KOPT-K1 (cell line): ENCODE data around the gene CALML4.
"Not testable (repeated sequence)": the region's sequence is repeated elsewhere in the genome, so short reads cannot be mapped to it uniquely, and the experiment has no call there.

Source experiments
- H3K27ac ChIP-seq: fragments of 200-600 bp; sonication (generic); 2 replicates; pipeline ENCODE4 v1.5.1; 2016; ENCODE audit warnings: antibody characterized with exemption, mild to moderate bottlenecking, low read depth, low read length; ENCODE audit not compliant: poor library complexity, severe bottlenecking
- H3K36me3 ChIP-seq: fragments of 200-600 bp; sonication (generic); 2 replicates; pipeline ENCODE4 v1.5.1; 2017; ENCODE audit warnings: antibody characterized with exemption, mild to moderate bottlenecking, low read length, moderate library complexity; ENCODE audit not compliant: insufficient read depth
- H3K9me3 ChIP-seq: fragments of 200-600 bp; sonication (generic); 2 replicates; pipeline ENCODE4 v1.5.1; 2017; ENCODE audit warnings: antibody characterized with exemption, low read length, mild to moderate bottlenecking; ENCODE audit not compliant: insufficient read depth, poor library complexity, severe bottlenecking

The CALML4 gene

DNA sequence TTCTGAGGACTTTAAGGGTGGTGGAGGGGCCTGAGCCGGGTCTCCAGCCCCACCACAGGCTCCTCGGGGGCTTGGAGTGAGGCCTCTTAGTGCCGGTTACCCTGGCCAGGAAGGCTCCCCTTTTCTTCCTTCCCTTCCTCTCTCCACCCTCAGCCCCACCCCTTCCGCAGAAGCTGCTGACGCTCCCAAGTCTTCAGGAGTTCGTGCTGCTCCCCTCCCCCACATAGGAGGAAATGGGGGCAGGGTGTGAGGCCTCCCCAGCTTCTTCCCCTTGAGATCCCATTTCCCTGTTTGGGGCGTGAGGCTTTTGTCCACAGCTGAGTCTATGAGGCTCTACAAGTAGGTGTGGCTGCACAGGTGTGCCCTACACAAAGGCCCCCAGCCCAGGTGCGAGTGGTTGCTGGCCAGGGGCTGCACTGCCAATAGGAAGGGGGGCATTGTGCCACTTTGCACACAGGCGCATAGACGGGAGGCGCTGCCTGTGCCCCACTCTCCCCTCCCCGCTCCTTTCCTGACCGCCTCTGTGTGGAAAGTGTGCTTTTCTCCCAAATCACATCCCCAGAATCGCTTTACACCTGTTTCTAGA lies 915 bp upstream of the CALML4 start:
- H3K27ac ChIP-seq = no peak overlapping the region
- H3K36me3 ChIP-seq = peaks cover 48% of the 10 kb centered on the region; the same call in 1 of the 2 replicates
- H3K9me3 ChIP-seq = no peaks in the 10 kb centered on the region

DNA sequence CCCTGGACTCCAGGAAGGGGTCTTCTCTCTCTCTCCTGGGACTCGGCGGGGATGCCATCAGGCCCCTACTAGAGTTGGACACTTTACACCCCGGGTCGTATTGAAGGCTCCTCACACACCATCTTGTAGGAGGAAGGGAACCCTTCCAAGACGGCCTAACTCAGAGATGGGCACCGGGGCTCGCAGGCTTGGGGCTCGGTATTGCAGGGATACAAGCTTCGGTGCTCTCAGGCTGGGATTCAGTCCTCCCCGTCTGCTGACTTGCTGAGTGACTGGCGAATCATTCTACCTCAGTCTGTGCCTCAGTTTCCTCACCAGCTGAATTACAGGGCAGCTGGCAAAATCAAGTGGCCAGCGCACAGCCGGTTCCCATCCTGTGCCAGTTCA lies 419 bp upstream of the CALML4 start:
- H3K27ac ChIP-seq = no peak overlapping the region
- H3K9me3 ChIP-seq = no peaks in the 10 kb centered on the region
- peaks cover 43% of the 10 kb centered on the region; the same call in 1 of the 2 replicates for H3K36me3 ChIP-seq

DNA sequence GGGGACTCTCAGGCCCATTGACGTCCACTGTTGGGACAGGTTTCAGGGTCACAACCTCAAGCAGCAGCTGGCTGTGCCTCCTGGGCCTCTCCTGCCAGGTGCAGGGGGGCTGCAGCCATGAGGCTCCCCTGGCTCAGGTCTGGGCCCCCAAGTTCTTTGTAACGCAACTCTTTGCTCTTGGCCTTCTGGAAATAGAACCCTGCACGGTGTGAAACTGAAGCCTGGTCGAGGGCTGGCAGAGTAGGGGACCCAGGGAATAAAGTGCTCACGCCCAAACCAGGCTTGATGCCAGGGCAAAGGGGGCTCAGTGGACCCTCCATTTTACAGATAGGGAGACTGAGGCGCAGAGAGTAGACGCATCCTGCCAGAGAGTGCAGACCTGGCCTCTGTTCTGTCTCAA lies 771 bp downstream of the CALML4 start:
- Histone ChIP-seq H3K9me3 (no peaks in the 10 kb centered on the region), H3K27ac (no peak overlapping the region), H3K36me3 (peaks cover 36% of the 10 kb centered on the region; the same call in 1 of the 2 replicates)

DNA sequence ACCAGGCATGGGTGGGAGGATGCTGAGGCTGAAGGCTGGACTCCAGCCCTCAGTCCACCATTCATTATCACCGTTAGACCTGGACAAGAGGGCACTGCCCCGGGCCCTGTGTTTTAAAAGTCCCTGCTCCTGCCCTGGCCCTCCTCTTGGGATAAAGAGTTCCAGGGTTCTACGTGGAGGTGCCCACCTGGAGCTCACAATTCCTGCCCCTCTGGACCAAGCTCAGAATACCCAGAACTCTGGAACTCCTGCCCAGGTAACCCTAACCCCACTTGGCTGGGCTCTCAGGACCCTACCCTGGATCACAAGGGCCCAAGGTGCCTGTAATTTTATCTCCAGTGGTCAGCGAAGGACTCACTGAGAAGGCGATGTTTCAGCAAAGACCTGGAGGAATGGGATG lies 1.2 kb downstream of the CALML4 start:
- H3K36me3 ChIP-seq = peaks cover 34% of the 10 kb centered on the region; the same call in 1 of the 2 replicates
- no peaks in the 10 kb centered on the region for H3K9me3 ChIP-seq
- no peak overlapping the region for H3K27ac ChIP-seq

DNA sequence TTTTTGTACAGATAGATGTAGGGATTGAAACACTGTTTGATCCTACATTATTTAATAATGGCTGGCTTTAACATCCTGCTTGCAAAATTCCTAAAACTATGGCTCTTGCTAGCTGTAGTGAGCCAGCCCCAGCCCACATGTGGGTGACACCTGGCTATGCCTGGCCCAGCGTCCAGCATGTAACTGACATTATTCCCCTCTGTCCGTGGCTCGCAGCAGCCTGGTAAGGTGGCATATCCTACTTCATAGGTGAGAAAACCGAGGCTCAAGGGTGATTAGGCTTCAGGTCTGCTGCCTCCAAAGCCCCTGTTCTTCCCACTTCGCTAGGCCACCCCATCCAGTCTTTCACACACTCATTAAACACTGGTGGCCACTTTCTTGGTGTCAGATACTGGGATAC lies 1.6 kb downstream of the CALML4 start:
- no peak overlapping the region for H3K27ac ChIP-seq
- no peaks in the 10 kb centered on the region for H3K9me3 ChIP-seq
- H3K36me3 ChIP-seq = peaks cover 34% of the 10 kb centered on the region; the same call in 1 of the 2 replicates

DNA sequence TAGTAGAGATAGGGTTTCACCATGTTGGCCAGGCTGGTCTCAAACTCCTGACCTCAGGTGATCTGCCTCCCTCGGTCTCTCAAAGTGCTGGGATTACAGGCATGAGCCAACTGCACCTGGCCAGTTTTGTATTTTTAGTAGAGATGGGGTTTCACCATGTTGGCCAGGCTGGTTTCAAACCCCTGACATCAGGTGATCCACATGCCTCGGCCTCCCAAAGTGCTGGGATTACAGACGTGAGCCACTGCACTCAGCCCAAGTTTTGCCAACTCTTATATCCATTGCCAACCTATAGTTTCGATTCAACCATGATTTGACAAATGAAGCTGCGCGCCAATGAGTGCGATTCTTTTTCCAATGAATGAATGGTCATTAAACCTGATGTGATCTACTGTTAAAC lies 2.1 kb downstream of the CALML4 start:
- H3K27ac ChIP-seq, H3K9me3 ChIP-seq: not testable (repeated sequence)
- H3K36me3 ChIP-seq = peaks cover 34% of the 10 kb centered on the region; the same call in 1 of the 2 replicates

DNA sequence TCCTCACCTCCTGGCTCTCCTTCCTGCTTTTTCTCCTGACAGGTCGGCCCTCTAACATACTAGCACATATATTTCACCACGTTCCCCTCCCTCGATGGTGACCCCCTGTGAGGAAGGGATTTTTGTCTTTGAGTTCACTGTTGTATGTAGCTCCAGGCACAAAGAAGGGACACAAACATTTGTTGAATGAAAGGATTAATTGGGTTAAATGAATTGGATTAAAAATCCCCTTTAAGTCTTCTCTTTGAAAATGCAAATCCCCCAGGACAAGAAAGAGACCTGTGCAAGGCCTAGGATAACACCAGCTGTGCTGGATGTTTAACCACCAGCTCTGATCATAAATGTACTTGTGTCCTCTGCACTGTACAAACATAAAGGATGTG lies 3.3 kb downstream of the CALML4 start:
- Histone ChIP-seq H3K36me3 (peaks cover 32% of the 10 kb centered on the region; the same call in 1 of the 2 replicates), H3K27ac (no peak overlapping the region)

DNA sequence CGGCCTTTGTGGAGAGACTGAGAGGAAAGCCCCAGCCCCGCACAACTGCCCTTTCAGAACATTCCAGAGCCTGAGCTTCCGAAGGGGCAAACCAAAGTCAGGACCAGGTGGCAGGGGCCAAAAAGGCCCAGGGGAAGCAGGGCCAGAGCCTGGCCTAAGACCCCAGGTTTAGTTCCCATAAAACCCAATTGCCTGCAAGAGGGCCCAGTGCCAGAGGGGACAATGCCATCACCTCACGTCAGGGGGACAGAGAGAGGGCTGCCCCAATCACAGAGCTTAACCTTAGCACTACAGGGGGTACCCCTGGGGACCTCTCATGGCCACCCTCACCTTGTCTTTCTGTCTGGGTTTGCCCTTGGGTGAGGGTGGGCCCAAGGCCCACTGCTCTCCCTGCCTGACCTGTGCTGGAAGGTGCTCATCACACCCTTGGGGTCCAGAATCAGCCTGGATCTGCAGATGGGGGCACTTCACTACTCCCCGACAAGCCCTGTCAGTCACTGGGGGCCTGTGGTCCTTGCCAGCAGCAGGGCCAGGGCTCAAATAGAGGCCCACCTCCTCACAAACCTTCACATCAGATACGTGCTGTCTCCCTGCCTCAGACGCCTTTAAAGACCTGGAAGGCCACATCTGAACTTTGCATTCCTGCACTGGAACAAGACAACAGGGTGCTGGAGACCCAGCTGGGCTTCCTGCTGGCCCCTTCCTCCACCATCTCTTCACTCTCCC lies 3.8 kb downstream of the CALML4 start:
- H3K9me3 ChIP-seq = no peaks in the 10 kb centered on the region
- H3K36me3 ChIP-seq = peaks cover 26% of the 10 kb centered on the region; the same call in 1 of the 2 replicates
- H3K27ac ChIP-seq = no peak overlapping the region

More for the DNA sequence above, 3.3 kb downstream of the CALML4 start:
- no peaks in the 10 kb centered on the region for H3K9me3 ChIP-seq

DNA sequence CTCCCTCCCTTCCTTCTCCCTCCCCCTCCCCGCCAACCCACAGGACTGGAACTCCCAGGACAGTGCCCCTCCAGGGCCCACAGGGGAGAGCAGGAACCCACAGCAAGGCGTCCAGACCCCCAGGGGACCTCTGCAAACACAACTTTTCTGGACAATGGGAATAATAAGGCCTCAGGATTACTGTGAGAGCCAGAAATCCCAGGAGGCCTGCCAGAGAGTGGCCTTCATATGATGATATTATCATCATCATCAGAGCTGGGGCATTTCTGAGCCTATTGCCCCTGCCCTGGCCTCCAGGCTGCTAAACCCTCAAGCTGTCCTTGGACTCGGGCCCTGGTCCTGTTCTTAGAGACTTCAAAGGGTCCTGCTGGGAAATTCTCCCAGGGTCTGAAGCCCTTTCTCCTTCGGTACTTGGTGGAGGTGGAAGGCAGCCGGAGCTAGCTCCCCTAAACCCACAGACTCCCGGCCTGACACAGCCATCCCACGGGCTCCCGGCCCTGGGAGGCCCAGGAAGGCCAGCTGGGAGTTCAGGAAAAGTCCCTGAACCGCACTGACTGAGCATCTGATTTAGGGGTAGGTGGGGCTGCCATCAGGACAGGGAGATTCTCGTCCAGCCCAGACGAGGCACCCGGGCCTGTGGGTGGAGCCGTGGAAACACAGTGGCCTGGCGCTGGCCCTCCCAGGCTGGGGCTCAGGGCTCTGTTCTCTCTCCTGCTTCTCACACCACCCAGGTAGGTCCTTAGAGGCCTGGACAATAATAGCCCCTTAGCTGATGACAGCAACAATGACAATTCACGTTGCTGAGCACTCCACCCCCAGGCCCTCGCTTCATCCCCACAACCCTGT lies 4.9 kb downstream of the CALML4 start:
- H3K27ac ChIP-seq = no peak overlapping the region
- H3K9me3 ChIP-seq = no peaks in the 10 kb centered on the region
- H3K36me3 ChIP-seq = peaks cover 24% of the 10 kb centered on the region; the same call in 1 of the 2 replicates

DNA sequence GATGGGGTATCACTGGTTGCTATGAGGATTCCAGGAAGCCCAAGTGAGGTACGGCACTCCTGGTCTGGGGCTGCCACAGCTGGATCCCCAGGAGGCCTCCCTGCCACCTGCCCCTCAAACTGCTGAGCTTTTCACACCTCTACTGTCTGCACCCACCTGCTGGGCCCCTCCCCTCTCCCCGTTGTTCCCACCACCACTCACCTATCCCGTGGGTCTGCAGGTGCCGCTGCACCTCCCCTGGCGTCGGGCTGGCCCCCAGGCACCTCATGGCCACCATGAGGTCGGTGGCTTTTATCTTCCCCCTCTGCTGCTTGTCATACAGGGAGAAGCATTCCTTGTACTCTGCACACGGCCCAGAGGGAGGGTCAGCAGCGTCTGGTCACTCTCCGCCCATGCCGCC lies 5.8 kb downstream of the CALML4 start:
- no peak overlapping the region for H3K27ac ChIP-seq
- H3K36me3 ChIP-seq = peaks cover 24% of the 10 kb centered on the region; the same call in 1 of the 2 replicates
- no peaks in the 10 kb centered on the region for H3K9me3 ChIP-seq

DNA sequence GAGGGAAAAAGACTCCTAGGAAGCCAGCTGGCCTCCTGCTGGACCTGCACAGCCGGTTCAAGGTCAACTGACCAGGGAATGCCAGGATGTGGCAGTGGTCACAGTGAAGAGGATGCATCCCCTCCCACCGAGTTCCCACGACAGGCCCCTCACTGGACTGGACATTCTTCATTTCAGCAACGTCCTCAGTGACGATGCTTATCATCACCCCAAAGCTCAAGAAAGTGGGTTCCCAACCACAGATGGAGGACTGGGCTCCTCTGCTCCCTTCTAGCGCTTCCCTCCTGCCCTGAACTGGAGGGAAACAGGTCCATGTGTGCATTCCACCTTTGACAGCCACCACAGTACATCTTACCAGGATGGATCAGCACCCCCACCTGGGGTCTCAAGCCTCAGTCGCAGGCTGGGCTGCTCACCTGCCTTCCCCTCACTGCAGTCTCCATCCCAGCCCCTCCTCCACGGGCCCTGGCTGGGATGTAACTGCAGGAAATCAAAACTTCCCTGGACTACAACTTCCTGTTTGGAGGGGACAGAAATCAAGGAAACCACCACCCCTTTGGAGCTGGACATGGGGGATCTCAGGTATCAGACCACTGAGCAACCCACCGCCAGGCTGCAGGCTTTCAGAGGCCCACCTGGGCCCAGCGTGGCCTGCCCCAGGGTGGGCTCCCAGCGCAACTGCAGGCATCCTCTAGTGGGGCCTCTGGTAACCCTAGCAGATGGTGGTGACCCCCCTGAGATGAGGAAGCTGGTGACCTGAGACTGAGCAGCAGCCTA lies 7.3 kb downstream of the CALML4 start:
- H3K36me3 ChIP-seq = peaks cover 37% of the 10 kb centered on the region
- H3K9me3 ChIP-seq = no peaks in the 10 kb centered on the region
- no peak overlapping the region for H3K27ac ChIP-seq

DNA sequence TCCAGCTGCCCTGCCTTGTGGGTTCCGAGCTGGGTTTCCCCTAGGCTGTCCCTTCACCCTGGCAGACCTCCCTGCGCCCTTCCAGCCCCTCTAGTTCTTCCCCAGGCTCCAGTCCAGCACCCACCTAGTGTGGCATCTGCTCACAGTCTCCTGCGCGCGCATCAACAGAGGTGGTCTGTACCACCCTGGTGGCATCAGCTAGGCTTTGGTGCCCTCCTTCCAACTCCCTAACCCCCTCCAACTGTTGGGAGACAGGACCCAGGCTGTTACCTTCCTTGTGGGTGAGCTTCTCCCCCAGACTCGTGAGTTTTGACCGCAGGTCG lies 8.0 kb downstream of the CALML4 start:
- H3K27ac ChIP-seq = no peak overlapping the region
- H3K9me3 ChIP-seq = no peaks in the 10 kb centered on the region
- H3K36me3 ChIP-seq = peaks cover 44% of the 10 kb centered on the region

DNA sequence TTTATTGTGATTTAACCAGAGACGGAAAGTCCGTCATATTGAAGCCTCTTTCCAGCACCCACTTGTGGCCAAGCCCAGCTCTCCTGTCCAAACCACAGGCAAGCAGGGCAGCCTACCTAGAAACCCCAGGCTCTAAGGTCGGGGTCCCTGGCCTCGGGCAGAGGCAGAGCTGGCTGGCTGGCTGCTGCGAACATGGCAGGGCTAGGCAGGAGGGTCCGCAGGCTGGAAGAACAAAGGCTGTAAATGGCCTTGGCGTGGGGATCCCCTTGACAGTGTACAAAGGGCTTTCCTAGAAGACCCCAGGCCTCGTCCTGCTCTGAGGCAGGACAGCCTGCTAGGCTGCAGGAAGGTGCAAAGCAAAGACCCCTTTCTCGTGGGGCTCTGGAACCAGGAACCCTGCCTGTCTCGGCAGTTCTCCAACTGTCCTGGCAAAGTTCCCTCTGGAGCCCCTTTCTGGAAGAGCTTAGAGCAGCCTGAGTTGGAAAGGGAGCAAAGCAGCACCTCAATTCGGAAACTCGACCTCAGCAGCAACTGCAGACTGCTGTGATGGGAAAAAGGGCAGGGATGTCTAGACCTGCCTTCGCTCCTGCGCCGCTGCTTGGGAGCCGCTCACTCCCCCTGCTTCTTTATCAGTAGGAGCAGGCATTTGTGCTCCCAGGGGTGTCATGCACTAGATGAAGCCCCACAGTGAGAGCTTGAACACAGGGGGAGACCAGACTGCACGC lies 8.5 kb downstream of the CALML4 start:
- no peak overlapping the region for H3K27ac ChIP-seq
- H3K36me3 ChIP-seq = peaks cover 49% of the 10 kb centered on the region
- no peaks in the 10 kb centered on the region for H3K9me3 ChIP-seq

DNA sequence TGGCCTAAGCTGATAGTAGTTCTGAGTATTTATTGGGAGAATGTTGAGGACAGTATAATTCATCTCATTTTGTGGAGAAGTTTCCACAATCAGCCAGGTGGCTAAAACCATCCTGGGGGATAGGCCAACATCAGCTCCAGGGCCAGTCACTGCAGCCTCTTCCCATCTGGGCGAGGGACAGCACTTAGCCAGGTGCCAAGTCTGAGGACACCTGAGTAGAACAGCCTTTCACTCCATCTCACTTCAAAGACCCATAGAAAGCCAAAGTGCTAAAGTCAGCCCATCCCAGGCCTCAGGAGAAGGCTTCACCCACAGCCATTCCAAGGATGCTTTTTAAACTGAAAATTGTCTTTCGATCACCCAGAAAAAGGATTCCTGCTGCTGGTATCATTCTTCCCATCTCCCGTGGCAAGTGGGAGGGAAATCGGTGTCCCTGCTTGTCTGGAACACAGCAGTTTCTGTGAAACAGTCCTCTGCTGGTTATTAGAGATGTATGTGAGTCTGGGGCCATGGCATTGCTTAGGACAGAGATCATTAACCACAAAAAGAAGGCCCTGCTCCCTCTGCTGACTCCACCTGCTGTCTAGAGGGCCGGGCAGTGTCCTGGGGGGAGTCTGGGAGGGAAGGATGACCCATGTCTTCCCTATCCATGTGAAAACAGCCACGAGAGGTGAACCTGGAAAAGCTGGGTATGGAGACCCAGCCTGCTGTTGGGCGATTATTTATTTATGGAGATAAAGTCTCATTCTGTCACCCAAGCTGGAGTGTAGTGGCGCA lies 9.6 kb downstream of the CALML4 start:
- Histone ChIP-seq H3K9me3 (no peaks in the 10 kb centered on the region), H3K36me3 (peaks cover 59% of the 10 kb centered on the region), H3K27ac (no peak overlapping the region)
